Nephron (organoid): ENCODE data around the gene ANXA10.

Source experiments
- H3K27ac Mint-ChIP-seq, 3 experiments: 2 replicates each; pipeline ENCODE4 v1.8.0; 2020; ENCODE audit warnings: mixed read lengths in 3 of 3, mild to moderate bottlenecking in 2 of 3, moderate library complexity in 1 of 3
- H3K27me3 Mint-ChIP-seq: 2 replicates; pipeline ENCODE4 v1.8.0; 2021; ENCODE audit warnings: low read depth, mild to moderate bottlenecking, moderate library complexity, mixed read lengths
- H3K36me3 Mint-ChIP-seq: 2 replicates; pipeline ENCODE4 v1.8.0; 2020; ENCODE audit warnings: low read depth, mixed read lengths
- H3K4me1 Mint-ChIP-seq: 2 replicates; pipeline ENCODE4 v1.8.0; 2020; ENCODE audit warnings: mixed read lengths
- H3K4me3 Mint-ChIP-seq, 3 experiments: 2 replicates each; pipeline ENCODE4 v1.8.0; 2020; ENCODE audit warnings: mild to moderate bottlenecking in 3 of 3, mixed read lengths in 3 of 3, moderate library complexity in 2 of 3
- H3K9me3 Mint-ChIP-seq: 2 replicates; pipeline ENCODE4 v1.8.0; 2020; ENCODE audit warnings: mixed read lengths
- CTCF ChIP-seq, 3 experiments: fragments of 200-600 bp; sonication (generic); IDR thresholded peaks; one replicate each; pipeline ENCODE4 v1.5.0; 2021; ENCODE audit warnings: antibody characterized with exemption in 3 of 3; ENCODE audit not compliant: unreplicated experiment in 3 of 3

ANXA10 gene

GRCh38 chr4:168119890-168120289, 27.6 kb downstream of the ANXA10 start:
- H3K27me3 Mint-ChIP-seq = peaks cover 2% of the 10 kb centered on the region
- no peak overlapping the region for H3K27ac Mint-ChIP-seq
- no peak overlapping the region for H3K4me3 Mint-ChIP-seq
- no peaks in the 10 kb centered on the region for H3K9me3 Mint-ChIP-seq
- no peak for TF ChIP-seq CTCF (IDR thresholded peaks at IDR 0.05; ENCODE audit: unreplicated experiment in 3 of 3)
- no peaks in the 10 kb centered on the region for H3K36me3 Mint-ChIP-seq
- no peaks in the 10 kb centered on the region for H3K4me1 Mint-ChIP-seq

- TF ChIP-seq CTCF (IDR thresholded peaks at IDR 0.05; ENCODE audit: unreplicated experiment in 3 of 3) = no peak
- H3K4me1 Mint-ChIP-seq = no peaks in the 10 kb centered on the region
- no peak overlapping the region for H3K27ac Mint-ChIP-seq
- no peaks in the 10 kb centered on the region for H3K36me3 Mint-ChIP-seq
- peaks cover 3% of the 10 kb centered on the region for H3K27me3 Mint-ChIP-seq
- H3K4me3 Mint-ChIP-seq = no peak overlapping the region
- H3K9me3 Mint-ChIP-seq = no peaks in the 10 kb centered on the region
These were observed 28.5 kb downstream of the ANXA10 start for GRCh38 chr4:168120811-168121210.

GRCh38 chr4:168124008-168124641, 31.8 kb downstream of the ANXA10 start:
- Mint-ChIP-seq H3K9me3 (no peaks in the 10 kb centered on the region), H3K27me3 (peaks cover 3% of the 10 kb centered on the region), H3K4me1 (no peaks in the 10 kb centered on the region), H3K4me3 (no peak overlapping the region), H3K36me3 (no peaks in the 10 kb centered on the region), H3K27ac (no peak overlapping the region)
- TF ChIP-seq CTCF (IDR thresholded peaks at IDR 0.05; ENCODE audit: unreplicated experiment in 3 of 3) = no peak

GRCh38 chr4:168126952-168127351, 34.6 kb downstream of the ANXA10 start:
- peaks cover 3% of the 10 kb centered on the region for H3K27me3 Mint-ChIP-seq
- no peaks in the 10 kb centered on the region for H3K9me3 Mint-ChIP-seq

GRCh38 chr4:168128601-168129000, 36.3 kb downstream of the ANXA10 start:
- Mint-ChIP-seq H3K27ac (no peak overlapping the region), H3K36me3 (no peaks in the 10 kb centered on the region), H3K4me3 (no peak overlapping the region), H3K27me3 (peaks cover 3% of the 10 kb centered on the region), H3K9me3 (no peaks in the 10 kb centered on the region), H3K4me1 (no peaks in the 10 kb centered on the region)
- no peak for TF ChIP-seq CTCF (IDR thresholded peaks at IDR 0.05; ENCODE audit: unreplicated experiment in 3 of 3)

More at GRCh38 chr4:168126952-168127351, 34.6 kb downstream of the ANXA10 start:
- H3K4me3 Mint-ChIP-seq = no peak overlapping the region
- TF ChIP-seq CTCF (IDR thresholded peaks at IDR 0.05; ENCODE audit: unreplicated experiment in 3 of 3) = no peak
- H3K27ac Mint-ChIP-seq = no peak overlapping the region
- H3K36me3 Mint-ChIP-seq = no peaks in the 10 kb centered on the region
- no peaks in the 10 kb centered on the region for H3K4me1 Mint-ChIP-seq

GRCh38 chr4:168129046-168129772, 36.9 kb downstream of the ANXA10 start:
- Mint-ChIP-seq H3K27ac (no peak overlapping the region), H3K4me3 (no peak overlapping the region), H3K36me3 (no peaks in the 10 kb centered on the region), H3K9me3 (no peaks in the 10 kb centered on the region), H3K4me1 (no peaks in the 10 kb centered on the region), H3K27me3 (peaks cover 3% of the 10 kb centered on the region)
- no peak for TF ChIP-seq CTCF (IDR thresholded peaks at IDR 0.05; ENCODE audit: unreplicated experiment in 3 of 3)
